ENCODE data around the gene RAB8B. TPM values are rescaled to one million over a fixed set of nuclear protein-coding genes. Genes with fewer than 3 reads are reported as not detected.

Gene RAB8B
- 34.6 and 39.1 TPM in 2 replicates for total RNA-seq (2014; rRNA removed)
- 18.0 TPM for polyA plus RNA-seq (2012)

GRCh38 chr15:63188926-63189871, at the start of gene RAB8B:
Gene RAB8B, plus strand, starts transcription at chr15:63189606. Its CDS starts 19 bp downstream, at chr15:63189625.
- peak; percentile 97 for DNase-seq (ENCODE audit: low read depth)

- no peak for DNase-seq (ENCODE audit: low read depth)
Observed at GRCh38 chr15:63140936-63141335, 48.5 kb upstream of the RAB8B start.

- no peak for DNase-seq (ENCODE audit: low read depth)
Observed at GRCh38 chr15:63145426-63145825, 44.0 kb upstream of the RAB8B start.

- DNase-seq (ENCODE audit: low read depth): no peak
Observed at GRCh38 chr15:63146684-63147083, 42.7 kb upstream of the RAB8B start.

- DNase-seq (ENCODE audit: low read depth): no peak
Observed at GRCh38 chr15:63151665-63152064, 37.7 kb upstream of the RAB8B start.

GRCh38 chr15:63155486-63155885, 33.9 kb upstream of the RAB8B start:
- DNase-seq (ENCODE audit: low read depth): no peak

GRCh38 chr15:63156086-63156710, 33.2 kb upstream of the RAB8B start:
- no peak for DNase-seq (ENCODE audit: low read depth)

- peak; percentile 52 for DNase-seq (ENCODE audit: low read depth)
Observed at GRCh38 chr15:63156755-63157117, 32.7 kb upstream of the RAB8B start.

GRCh38 chr15:63157118-63157843, 32.1 kb upstream of the RAB8B start, which contains the start of gene RPS27L:
Gene RPS27L, minus strand, starts transcription at chr15:63157477. Its CDS starts 72 bp downstream, at chr15:63157405.
- peak; percentile 93 for DNase-seq (ENCODE audit: low read depth)

GRCh38 chr15:63157891-63158431, 31.4 kb upstream of the RAB8B start:
- peak; percentile 85 for DNase-seq (ENCODE audit: low read depth)

- no peak for DNase-seq (ENCODE audit: low read depth)
Observed at GRCh38 chr15:63160638-63161037, 28.8 kb upstream of the RAB8B start.

- DNase-seq (ENCODE audit: low read depth): no peak
Observed at GRCh38 chr15:63163217-63163616, 26.2 kb upstream of the RAB8B start.

- no peak for DNase-seq (ENCODE audit: low read depth)
Observed at GRCh38 chr15:63165166-63165859, 24.1 kb upstream of the RAB8B start.

- DNase-seq (ENCODE audit: low read depth): no peak
Observed at GRCh38 chr15:63166219-63166618, 23.2 kb upstream of the RAB8B start.

GRCh38 chr15:63169788-63170187, 19.6 kb upstream of the RAB8B start:
- no peak for DNase-seq (ENCODE audit: low read depth)

GRCh38 chr15:63172376-63172775, 17.0 kb upstream of the RAB8B start:
- DNase-seq (ENCODE audit: low read depth): no peak

GRCh38 chr15:63172851-63173451, 16.5 kb upstream of the RAB8B start:
- DNase-seq (ENCODE audit: low read depth): no peak

GRCh38 chr15:63176302-63176701, 13.1 kb upstream of the RAB8B start:
- no peak for DNase-seq (ENCODE audit: low read depth)

GRCh38 chr15:63178034-63178433, 11.4 kb upstream of the RAB8B start:
- no peak for DNase-seq (ENCODE audit: low read depth)

GRCh38 chr15:63180746-63181145, 8.7 kb upstream of the RAB8B start:
- DNase-seq (ENCODE audit: low read depth): no peak

- DNase-seq (ENCODE audit: low read depth): no peak
Observed at GRCh38 chr15:63181648-63182047, 7.8 kb upstream of the RAB8B start.

Data from LHCN-M2 (cell line).